Ramos (cell line): Measurements from ENCODE around the gene PFKM.

Source experiments
- in situ Hi-C: fragments of 300-500 bp; cut with MboI; formaldehyde crosslinking; loops from one replicate; pipeline ENCODE4 v1.14.3; 2022; ENCODE audit warnings: low sequenced_read_pairs; ENCODE audit not compliant: unreplicated experiment

Gene PFKM

GRCh38 chr12:48119078-48119833, at the start of gene PFKM:
Gene PFKM, plus strand, starts transcription at chr12:48119364. Its CDS starts 3,411 bp downstream, at chr12:48122775.
- in situ Hi-C loops: no loop called here

GRCh38 chr12:48070033-48070432, 49.1 kb upstream of the PFKM start:
- in situ Hi-C loops: no loop called here

GRCh38 chr12:48070731-48071130, 48.4 kb upstream of the PFKM start:
- in situ Hi-C loops: no loop called here

GRCh38 chr12:48071808-48072207, 47.4 kb upstream of the PFKM start:
- in situ Hi-C loops: no loop called here

GRCh38 chr12:48072266-48072665, 46.9 kb upstream of the PFKM start:
- in situ Hi-C loops: no loop called here

- in situ Hi-C loops: no loop called here
Measured at GRCh38 chr12:48074266-48074665, 44.9 kb upstream of the PFKM start.

- in situ Hi-C loops: no loop called here
Measured at GRCh38 chr12:48075832-48076231, 43.3 kb upstream of the PFKM start.

GRCh38 chr12:48077111-48077510, 42.1 kb upstream of the PFKM start:
- in situ Hi-C loops: no loop called here

- in situ Hi-C loops: no loop called here
Measured at GRCh38 chr12:48078901-48079300, 40.3 kb upstream of the PFKM start.

- in situ Hi-C loops: no loop called here
Measured at GRCh38 chr12:48080285-48080684, 38.9 kb upstream of the PFKM start.

- in situ Hi-C loops: no loop called here
Measured at GRCh38 chr12:48080821-48081220, 38.3 kb upstream of the PFKM start.

- in situ Hi-C loops: no loop called here
Measured at GRCh38 chr12:48084066-48084465, 35.1 kb upstream of the PFKM start.

GRCh38 chr12:48084841-48085460, 34.2 kb upstream of the PFKM start:
- in situ Hi-C loops: no loop called here

- in situ Hi-C loops: no loop called here
Measured at GRCh38 chr12:48086327-48086726, 32.8 kb upstream of the PFKM start.

GRCh38 chr12:48092611-48093010, 26.6 kb upstream of the PFKM start:
- in situ Hi-C loops: no loop called here

- in situ Hi-C loops: no loop called here
Measured at GRCh38 chr12:48104531-48104930, 14.6 kb upstream of the PFKM start.

- in situ Hi-C loops: no loop called here
Measured at GRCh38 chr12:48105321-48105866, 13.8 kb upstream of the PFKM start.

- in situ Hi-C loops: no loop called here
Measured at GRCh38 chr12:48105867-48106680, 13.1 kb upstream of the PFKM start, which contains the start of gene SENP1. Gene SENP1, minus strand, starts transcription at chr12:48106079. Its CDS starts 4,607 bp downstream, at chr12:48101472.

- in situ Hi-C loops: no loop called here
Measured at GRCh38 chr12:48106681-48107613, 12.2 kb upstream of the PFKM start.

GRCh38 chr12:48109424-48109823, 9.7 kb upstream of the PFKM start:
- in situ Hi-C loops: no loop called here
